Measurements from ENCODE around the gene LYRM4. TPM values are rescaled to one million over a fixed set of nuclear protein-coding genes. Genes with fewer than 3 reads are reported as not detected.
A peak's percentile ranks its signal among the peaks of the same experiment; 100 is the strongest.

Gene LYRM4
- total RNA-seq, 2 experiments from 2014 or later, result 21.2 to 22.7 TPM

- CTCF ChIA-PET, result interaction anchor here (0.7 to 1.7 kb wide), 2 partner anchors 16 to 67 kb away, joined by 3 to 5 read pairs; no protein-coding TSS in a partner anchor
- Mint-ChIP-seq H3K9me3 (no peaks in the 10 kb centered on the region), H3K27me3 (no peaks in the 10 kb centered on the region), H3K4me1 (peaks cover 10% of the 10 kb centered on the region), H3K36me3 (ENCODE audit: low read depth) (no peaks in the 10 kb centered on the region), H3K4me3 (no peak overlapping the region), H3K27ac (no peak overlapping the region)
- no peak for DNase-seq
- POLR2A ChIA-PET, result no interaction called here
Observed at GRCh38 chr6:5234874-5235273, 25.9 kb downstream of the LYRM4 start.

- CTCF ChIA-PET, result interaction anchor here (0.6 to 1.0 kb wide), 2 partner anchors 87 to 1165 kb away, joined by 3 to 4 read pairs; no protein-coding TSS in a partner anchor
- Mint-ChIP-seq H3K36me3 (ENCODE audit: low read depth) (no peaks in the 10 kb centered on the region), H3K27me3 (no peaks in the 10 kb centered on the region), H3K9me3 (no peaks in the 10 kb centered on the region), H3K4me1 (peaks cover 10% of the 10 kb centered on the region), H3K27ac (no peak overlapping the region), H3K4me3 (no peak overlapping the region)
- POLR2A ChIA-PET, result interaction anchor here (1.2 kb wide), 1 partner anchor 30 kb away, joined by 3 read pairs; the partner anchor contains the start of gene FARS2
- no peak for DNase-seq
Observed at GRCh38 chr6:5231289-5231688, 29.5 kb downstream of the LYRM4 start.

GRCh38 chr6:5230081-5230480, 30.7 kb downstream of the LYRM4 start:
- no peaks in the 10 kb centered on the region for H3K36me3 Mint-ChIP-seq (ENCODE audit: low read depth)
- DNase-seq, result no peak
- H3K4me1 Mint-ChIP-seq, result peaks cover 10% of the 10 kb centered on the region
- no peak overlapping the region for H3K27ac Mint-ChIP-seq
- no peak overlapping the region for H3K4me3 Mint-ChIP-seq
- no peaks in the 10 kb centered on the region for H3K9me3 Mint-ChIP-seq
- ChIA-PET CTCF (interaction anchor here (0.8 to 1.0 kb wide), 2 partner anchors 73 to 87 kb away, joined by 3 read pairs; no protein-coding TSS in a partner anchor), POLR2A (interaction anchor here (1.2 kb wide), 1 partner anchor 32 kb away, joined by 3 read pairs; the partner anchor contains the start of gene FARS2)
- H3K27me3 Mint-ChIP-seq, result no peaks in the 10 kb centered on the region

GRCh38 chr6:5229356-5229755, 31.4 kb downstream of the LYRM4 start:
- DNase-seq, result no peak
- H3K4me1 Mint-ChIP-seq, result peaks cover 10% of the 10 kb centered on the region
- POLR2A ChIA-PET, result no interaction called here
- CTCF ChIA-PET, result interaction anchor here (0.8 kb wide), 1 partner anchor 86 kb away, joined by 3 read pairs; no protein-coding TSS in a partner anchor
- no peaks in the 10 kb centered on the region for H3K27me3 Mint-ChIP-seq
- H3K4me3 Mint-ChIP-seq, result no peak overlapping the region
- no peak overlapping the region for H3K27ac Mint-ChIP-seq
- H3K36me3 Mint-ChIP-seq (ENCODE audit: low read depth), result no peaks in the 10 kb centered on the region
- H3K9me3 Mint-ChIP-seq, result no peaks in the 10 kb centered on the region

- Mint-ChIP-seq H3K27me3 (no peaks in the 10 kb centered on the region), H3K4me3 (no peak overlapping the region), H3K9me3 (no peaks in the 10 kb centered on the region), H3K4me1 (no peaks in the 10 kb centered on the region), H3K36me3 (ENCODE audit: low read depth) (peaks cover 6% of the 10 kb centered on the region), H3K27ac (no peak overlapping the region)
- no peak for DNase-seq
- ChIA-PET CTCF (interaction anchor here (0.9 kb wide), 1 partner anchor 79 kb away, joined by 3 read pairs; no protein-coding TSS in a partner anchor), POLR2A (no interaction called here)
Observed at GRCh38 chr6:5223309-5223708, 37.4 kb downstream of the LYRM4 start.

DNA sequence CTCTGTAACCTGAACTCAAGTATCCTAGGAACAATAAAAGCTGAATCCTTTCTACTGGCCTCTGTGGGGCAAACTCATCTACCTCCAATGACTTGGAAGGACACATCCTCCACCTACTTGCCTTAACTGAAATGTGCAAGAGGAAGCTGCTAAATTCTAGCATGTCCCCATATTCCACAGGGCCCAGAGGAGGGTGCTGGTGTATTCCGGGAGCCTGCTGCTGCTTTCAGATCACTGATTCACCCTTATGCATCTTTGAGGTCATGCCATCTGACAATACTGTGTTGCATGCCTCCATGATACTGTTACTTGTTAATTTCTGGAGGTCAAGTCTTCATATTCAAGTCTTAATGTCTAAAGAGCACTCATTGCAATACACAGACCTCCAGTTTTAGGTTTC, 40.3 kb downstream of the LYRM4 start:
- Mint-ChIP-seq H3K36me3 (ENCODE audit: low read depth) (peaks cover 6% of the 10 kb centered on the region), H3K27ac (no peak overlapping the region), H3K27me3 (no peaks in the 10 kb centered on the region), H3K4me3 (no peak overlapping the region), H3K4me1 (no peaks in the 10 kb centered on the region), H3K9me3 (no peaks in the 10 kb centered on the region)
- CTCF ChIA-PET, result interaction anchor here (0.7 to 1.3 kb wide), 2 partner anchors 82 to 182 kb away, joined by 3 read pairs; no protein-coding TSS in a partner anchor
- DNase-seq, result no peak
- POLR2A ChIA-PET, result interaction anchor here (1.0 to 1.2 kb wide), 2 partner anchors 51 to 83 kb away, joined by 3 read pairs; no protein-coding TSS in a partner anchor

- no peak for DNase-seq
- peaks cover 2% of the 10 kb centered on the region for H3K4me1 Mint-ChIP-seq
- peaks cover 6% of the 10 kb centered on the region for H3K36me3 Mint-ChIP-seq (ENCODE audit: low read depth)
- no peaks in the 10 kb centered on the region for H3K9me3 Mint-ChIP-seq
- no peaks in the 10 kb centered on the region for H3K27me3 Mint-ChIP-seq
- no peak overlapping the region for H3K4me3 Mint-ChIP-seq
- ChIA-PET CTCF (interaction anchor here (0.7 to 2.3 kb wide), 3 partner anchors 16 to 84 kb away, joined by 3 to 12 read pairs (median 3); no protein-coding TSS in a partner anchor), POLR2A (interaction anchor here (0.7 kb wide), 1 partner anchor 45 kb away, joined by 3 read pairs; no protein-coding TSS in a partner anchor)
- no peak overlapping the region for H3K27ac Mint-ChIP-seq
Observed at GRCh38 chr6:5219011-5219691, 41.6 kb downstream of the LYRM4 start.

DNA sequence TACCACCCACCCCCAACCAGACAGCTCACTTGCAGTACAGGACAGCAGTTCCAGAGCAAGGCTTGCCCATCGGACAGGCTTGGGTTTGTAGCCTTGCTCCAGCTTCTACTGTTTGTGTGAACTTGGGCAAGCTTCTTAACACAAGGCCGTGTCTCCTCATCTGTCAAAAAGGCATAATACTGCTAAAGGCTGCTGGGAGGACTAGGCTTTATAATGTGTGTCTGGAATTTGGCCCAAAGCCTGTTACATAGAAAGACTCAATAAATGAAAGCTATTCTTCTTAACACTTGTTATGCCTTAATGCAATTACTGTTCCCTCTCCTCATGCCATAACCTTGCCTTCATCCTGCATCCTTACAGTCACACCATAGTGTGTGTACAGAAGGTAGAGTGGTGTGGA, 43.4 kb downstream of the LYRM4 start:
- H3K27ac Mint-ChIP-seq, result no peak overlapping the region
- H3K27me3 Mint-ChIP-seq, result no peaks in the 10 kb centered on the region
- peaks cover 3% of the 10 kb centered on the region for H3K4me1 Mint-ChIP-seq
- H3K4me3 Mint-ChIP-seq, result no peak overlapping the region
- ChIA-PET POLR2A (interaction anchor here (1.2 kb wide), 1 partner anchor 86 kb away, joined by 3 read pairs; no protein-coding TSS in a partner anchor), CTCF (interaction anchor here (0.7 to 2.3 kb wide), 3 partner anchors 81 to 162 kb away, joined by 3 to 12 read pairs (median 3); no protein-coding TSS in a partner anchor)
- no peak for DNase-seq
- H3K9me3 Mint-ChIP-seq, result no peaks in the 10 kb centered on the region
- peaks cover 10% of the 10 kb centered on the region for H3K36me3 Mint-ChIP-seq (ENCODE audit: low read depth)

DNA sequence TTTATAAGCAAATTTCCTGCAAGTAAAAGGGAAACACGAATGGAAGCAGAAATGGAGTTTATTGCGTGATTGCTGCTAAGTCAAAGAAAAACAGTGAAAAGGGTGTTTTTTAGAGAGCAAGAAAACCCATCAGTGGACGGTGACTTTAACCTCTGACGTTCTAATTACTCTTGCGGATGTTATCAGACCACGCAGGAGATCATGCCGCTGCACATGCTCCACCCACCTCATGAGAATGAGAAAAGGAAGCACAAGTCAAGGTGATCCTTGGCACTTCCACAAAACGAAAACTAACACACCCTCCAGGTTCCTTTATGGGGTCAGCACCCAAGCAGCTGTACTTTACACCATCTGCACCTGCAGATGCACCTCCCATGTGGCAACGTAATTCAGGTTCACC, 45.0 kb downstream of the LYRM4 start:
- ChIA-PET CTCF (interaction anchor here (0.8 to 2.2 kb wide), 5 partner anchors 15 to 164 kb away, joined by 3 to 11 read pairs (median 9); no protein-coding TSS in a partner anchor), POLR2A (no interaction called here)
- Mint-ChIP-seq H3K27me3 (no peaks in the 10 kb centered on the region), H3K27ac (no peak overlapping the region), H3K9me3 (no peaks in the 10 kb centered on the region), H3K4me1 (peaks cover 9% of the 10 kb centered on the region), H3K36me3 (ENCODE audit: low read depth) (peaks cover 4% of the 10 kb centered on the region), H3K4me3 (no peak overlapping the region)
- no peak for DNase-seq

GRCh38 chr6:5215159-5215558, 45.6 kb downstream of the LYRM4 start:
- peaks cover 4% of the 10 kb centered on the region for H3K36me3 Mint-ChIP-seq (ENCODE audit: low read depth)
- no peak overlapping the region for H3K27ac Mint-ChIP-seq

GRCh38 chr6:5214570-5215052, 46.1 kb downstream of the LYRM4 start:
- H3K27me3 Mint-ChIP-seq, result no peaks in the 10 kb centered on the region
- no peak overlapping the region for H3K27ac Mint-ChIP-seq
- no peaks in the 10 kb centered on the region for H3K9me3 Mint-ChIP-seq
- H3K36me3 Mint-ChIP-seq (ENCODE audit: low read depth), result peaks cover 4% of the 10 kb centered on the region
- POLR2A ChIA-PET, result no interaction called here
- DNase-seq, result peak; percentile 42
- no peak overlapping the region for H3K4me3 Mint-ChIP-seq
- H3K4me1 Mint-ChIP-seq, result peaks cover 9% of the 10 kb centered on the region
- CTCF ChIA-PET, result interaction anchor here (0.6 to 2.2 kb wide), 7 partner anchors 71 to 290 kb away, joined by 3 to 11 read pairs (median 3); no protein-coding TSS in a partner anchor

More at GRCh38 chr6:5215159-5215558, 45.6 kb downstream of the LYRM4 start:
- Mint-ChIP-seq H3K9me3 (no peaks in the 10 kb centered on the region), H3K27me3 (no peaks in the 10 kb centered on the region), H3K4me3 (no peak overlapping the region), H3K4me1 (peaks cover 9% of the 10 kb centered on the region)
- CTCF ChIA-PET, result interaction anchor here (0.7 to 2.2 kb wide), 6 partner anchors 16 to 186 kb away, joined by 3 to 11 read pairs (median 6); no protein-coding TSS in a partner anchor
- no peak for DNase-seq
- POLR2A ChIA-PET, result no interaction called here

DNA sequence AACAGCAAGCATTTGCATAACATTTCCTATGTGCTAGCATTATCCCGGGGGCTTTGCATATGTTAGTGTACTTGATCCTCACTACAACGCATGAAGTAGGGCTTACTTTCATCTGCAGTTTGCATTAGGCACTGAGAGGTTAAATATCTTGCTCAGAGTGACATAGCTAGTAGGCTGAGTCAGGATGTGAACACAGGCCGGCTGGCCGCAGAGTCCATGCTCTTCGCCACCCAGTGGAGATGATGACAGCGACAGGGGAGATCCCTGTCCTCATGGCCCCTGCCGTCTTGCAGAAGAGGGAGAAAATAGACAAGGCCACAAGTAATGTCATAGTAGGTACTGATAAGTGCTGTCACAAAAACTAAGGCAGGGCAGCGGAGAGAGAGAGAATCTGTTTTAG, 46.9 kb downstream of the LYRM4 start:
- Mint-ChIP-seq H3K36me3 (ENCODE audit: low read depth) (peaks cover 4% of the 10 kb centered on the region), H3K9me3 (no peaks in the 10 kb centered on the region), H3K4me1 (peaks cover 9% of the 10 kb centered on the region), H3K27me3 (no peaks in the 10 kb centered on the region), H3K4me3 (no peak overlapping the region), H3K27ac (no peak overlapping the region)
- CTCF ChIA-PET, result interaction anchor here (0.6 to 3.1 kb wide), 5 partner anchors 70 to 291 kb away, joined by 3 to 11 read pairs (median 3); no protein-coding TSS in a partner anchor
- no peak for DNase-seq
- POLR2A ChIA-PET, result no interaction called here

GRCh38 chr6:5211492-5211891, 49.3 kb downstream of the LYRM4 start:
- ChIA-PET CTCF (interaction anchor here (1.3 to 3.1 kb wide), 3 partner anchors 68 to 191 kb away, joined by 3 to 11 read pairs (median 8); no protein-coding TSS in a partner anchor), POLR2A (interaction anchor here (0.6 to 1.5 kb wide), 2 partner anchors 92 to 465 kb away, joined by 4 to 6 read pairs; no protein-coding TSS in a partner anchor)
- H3K36me3 Mint-ChIP-seq (ENCODE audit: low read depth), result peaks cover 4% of the 10 kb centered on the region
- no peak overlapping the region for H3K27ac Mint-ChIP-seq
- H3K4me1 Mint-ChIP-seq, result peaks cover 9% of the 10 kb centered on the region
- DNase-seq, result no peak
- H3K4me3 Mint-ChIP-seq, result no peak overlapping the region
- no peaks in the 10 kb centered on the region for H3K9me3 Mint-ChIP-seq
- no peaks in the 10 kb centered on the region for H3K27me3 Mint-ChIP-seq

Data from activated CD4-positive, alpha-beta memory T cell treated with anti-CD3 and anti-CD28 coated beads, Interleukin-2, amount 10 ng/mL, durations not matched to agents 7 days and 5 days (primary cell).